IMR-90 (cell line): ENCODE results near the gene MSI2. TPM values are rescaled to one million over a fixed set of nuclear protein-coding genes. Genes with fewer than 3 reads are reported as not detected.

ENCODE experiments used
- ATAC-seq: fragments of 200-7000 bp; cut with Tn5 transposase; 2 replicates; pipeline ENCODE4 v1.9.1; 2020; ENCODE audit warnings: low read depth, mild to moderate bottlenecking, moderate library complexity
- BruUV-seq: library from RNA; stranded (reverse); fragments of 400-500 nt; replicated peaks from 2 replicates; lab custom pipeline; 2021; lab: Mats Ljungman, UMichigan
- CTCF ChIA-PET: fragments of 300-600 bp; formaldehyde crosslinking; extraction: SDS; loops from one replicate; lab custom pipeline; 2021; ENCODE audit warnings: antibody characterized with exemption; lab: Yijun Ruan, JAX
- POLR2A ChIA-PET: fragments of 300-600 bp; sonication (Branson Sonifier 250); formaldehyde crosslinking; loops from one replicate; lab custom pipeline; 2022; ENCODE audit warnings: antibody characterized with exemption; ENCODE audit not compliant: unreplicated experiment; lab: Charles Lee
- DNase-seq: peaks from one replicate; pipeline ENCODE4 v3.0.0; 2013
- H2AFZ ChIP-seq: replicated peaks from 2 replicates; pipeline ENCODE3; 2013; ENCODE audit warnings: low read length, mild to moderate bottlenecking; ENCODE audit not compliant: poor library complexity
- H2AK5ac ChIP-seq: 2 replicates; pipeline ENCODE4 v1.6.1; 2013; ENCODE audit warnings: low read depth, low read length, inconsistent platforms
- H2AK9ac ChIP-seq: replicated peaks from 2 replicates; pipeline ENCODE3; 2013; ENCODE audit warnings: mild to moderate bottlenecking, low read depth, low read length, moderate library complexity; ENCODE audit not compliant: poor library complexity
- H2BK120ac ChIP-seq: 2 replicates; pipeline ENCODE4 v1.6.1; 2013; ENCODE audit warnings: low read depth, low read length, inconsistent platforms
- H2BK15ac ChIP-seq: 3 replicates; pipeline ENCODE4 v1.6.1; 2013; ENCODE audit warnings: low read depth, low read length, inconsistent platforms
- H2BK20ac ChIP-seq: 2 replicates; pipeline ENCODE4 v1.6.1; 2013; ENCODE audit warnings: low read depth, mild to moderate bottlenecking, inconsistent platforms, low read length, moderate library complexity
- H2BK5ac ChIP-seq: 2 replicates; pipeline ENCODE4 v1.6.1; 2013; ENCODE audit warnings: mild to moderate bottlenecking, low read depth, low read length, inconsistent platforms; ENCODE audit not compliant: poor library complexity, severe bottlenecking
- H3K14ac ChIP-seq: replicated peaks from 2 replicates; pipeline ENCODE4 v1.6.1; 2013; ENCODE audit warnings: low read depth, low read length, inconsistent platforms
- H3K18ac ChIP-seq: 2 replicates; pipeline ENCODE4 v1.6.1; 2013; ENCODE audit warnings: low read depth, low read length, control low read depth
- H3K23ac ChIP-seq: 2 replicates; pipeline ENCODE4 v1.6.1; 2013; ENCODE audit warnings: low read depth, low read length, inconsistent platforms
- H3K27ac ChIP-seq: 2 replicates; pipeline ENCODE4 v1.5.1; 2013; ENCODE audit warnings: mild to moderate bottlenecking, control low read depth, low read length; ENCODE audit not compliant: insufficient read depth
- H3K27me3 ChIP-seq: 2 replicates; pipeline ENCODE4 v1.6.1; 2013; ENCODE audit warnings: low read length; ENCODE audit not compliant: control insufficient read depth, insufficient read depth
- H3K36me3 ChIP-seq: 2 replicates; pipeline ENCODE4 v1.6.1; 2013; ENCODE audit warnings: low read length, mixed read lengths; ENCODE audit not compliant: control insufficient read depth, insufficient read depth
- H3K4ac ChIP-seq: 2 replicates; pipeline ENCODE4 v1.6.1; 2013; ENCODE audit warnings: low read depth, low read length, inconsistent platforms
- H3K4me1 ChIP-seq: 2 replicates; pipeline ENCODE4 v1.6.1; 2013; ENCODE audit warnings: low read length, mixed read lengths; ENCODE audit not compliant: control insufficient read depth, insufficient read depth
- H3K4me2 ChIP-seq: 2 replicates; pipeline ENCODE4 v1.6.1; 2013; ENCODE audit warnings: low read depth, mild to moderate bottlenecking, control low read depth, low read length, moderate library complexity
- H3K4me3 ChIP-seq: 2 replicates; pipeline ENCODE4 v1.5.1; 2013; ENCODE audit warnings: low read depth, mild to moderate bottlenecking, control low read depth, low read length, moderate library complexity; ENCODE audit not compliant: insufficient read depth
- H3K56ac ChIP-seq: 2 replicates; pipeline ENCODE4 v1.6.1; 2013; ENCODE audit warnings: low read length, inconsistent platforms; ENCODE audit not compliant: insufficient read depth; ENCODE audit errors: extremely low read depth
- H3K79me1 ChIP-seq, 2 experiments: 2 replicates each; pipeline ENCODE4 v1.6.1; 2013; ENCODE audit warnings: low read length in 2 of 2, inconsistent platforms in 1 of 2, low read depth in 1 of 2
- H3K9ac ChIP-seq: 2 replicates; pipeline ENCODE4 v1.6.1; 2013; ENCODE audit warnings: low read depth, low read length, control low read depth
- H3K9me1 ChIP-seq: 2 replicates; pipeline ENCODE4 v1.6.1; 2013; ENCODE audit warnings: low read length, inconsistent platforms; ENCODE audit not compliant: insufficient read depth
- H3K9me3 ChIP-seq: 2 replicates; pipeline ENCODE4 v1.6.1; 2013; ENCODE audit warnings: low read length; ENCODE audit not compliant: control insufficient read depth, insufficient read depth
- H4K20me1 ChIP-seq: 2 replicates; pipeline ENCODE4 v1.6.1; 2013; ENCODE audit warnings: low read length, inconsistent platforms; ENCODE audit not compliant: insufficient read depth
- H4K5ac ChIP-seq: 2 replicates; pipeline ENCODE4 v1.6.1; 2013; ENCODE audit warnings: mild to moderate bottlenecking, low read depth, low read length, control low read depth
- H4K8ac ChIP-seq, 2 experiments: 2 replicates each; pipeline ENCODE4 v1.6.1; 2013; ENCODE audit warnings: low read depth in 2 of 2, low read length in 2 of 2, control low read depth in 1 of 2, inconsistent platforms in 1 of 2
- H4K91ac ChIP-seq: 2 replicates; pipeline ENCODE4 v1.6.1; 2013; ENCODE audit warnings: low read depth, low read length, inconsistent platforms; ENCODE audit not compliant: insufficient read depth
- BHLHE40 ChIP-seq: fragments of 150-350 bp; IDR thresholded peaks from 2 replicates; pipeline ENCODE4 v1.6.1; 2016; ENCODE audit warnings: mild to moderate bottlenecking, low read depth, low read length
- CEBPB ChIP-seq: IDR thresholded peaks from 2 replicates; pipeline ENCODE4 v1.6.1; 2012; ENCODE audit warnings: low read depth, low read length, improper control_type of control experiment
- CHD1 ChIP-seq: IDR thresholded peaks from 2 replicates; pipeline ENCODE4 v1.6.1; 2012; ENCODE audit warnings: low read depth, low read length, improper control_type of control experiment
- CTCF ChIP-seq: conservative IDR thresholded peaks from 2 replicates; pipeline ENCODE4 v1.5.1; 2012; ENCODE audit warnings: mild to moderate bottlenecking, low read depth, low read length, improper control_type of control experiment
- ELK1 ChIP-seq: fragments of 150-350 bp; IDR thresholded peaks from 2 replicates; pipeline ENCODE4 v1.6.1; 2016; ENCODE audit warnings: low read depth, mild to moderate bottlenecking, low read length, moderate library complexity, borderline replicate concordance
- FOS ChIP-seq: fragments of 150-350 bp; IDR thresholded peaks from 2 replicates; pipeline ENCODE4 v1.6.1; 2016; ENCODE audit warnings: low read depth, low read length
- MAFK ChIP-seq: IDR thresholded peaks from 2 replicates; pipeline ENCODE4 v1.6.1; 2012; ENCODE audit warnings: low read depth, low read length, improper control_type of control experiment
- MAZ ChIP-seq: IDR thresholded peaks from 2 replicates; pipeline ENCODE4 v1.6.1; 2012; ENCODE audit warnings: low read depth, mild to moderate bottlenecking, low read length, improper control_type of control experiment, moderate library complexity, borderline replicate concordance
- NFE2L2 ChIP-seq: fragments of 150-350 bp; IDR thresholded peaks from 2 replicates; pipeline ENCODE4 v1.6.1; 2016; ENCODE audit warnings: low read depth, mild to moderate bottlenecking, low read length
- RAD21 ChIP-seq: IDR thresholded peaks from 2 replicates; pipeline ENCODE4 v1.6.1; 2012; ENCODE audit warnings: low read length, improper control_type of control experiment
- SMC3 ChIP-seq: fragments of 150-350 bp; IDR thresholded peaks from 2 replicates; pipeline ENCODE4 v1.6.1; 2016; ENCODE audit warnings: low read depth, mild to moderate bottlenecking, antibody characterized with exemption, low read length, moderate library complexity
- USF2 ChIP-seq: fragments of 150-350 bp; IDR thresholded peaks from 2 replicates; pipeline ENCODE4 v1.6.1; 2017; ENCODE audit warnings: mild to moderate bottlenecking, antibody characterized with exemption, low read length, low read depth
- WGBS, 2 experiments: methylation state at CpG; one replicate each; pipeline versions ENCODE4 v1.1.5 to v1.1.7; 2013; ENCODE audit warnings: missing lambda C conversion rate in 2 of 2; ENCODE audit not compliant: insufficient read length in 1 of 2; ENCODE audit errors: extremely low coverage in 2 of 2; 5-methylcytosine and 5-hydroxymethylcytosine counted together
- dilution Hi-C: fragments of 300-500 bp; cut with HindIII; formaldehyde crosslinking; loops from one replicate; pipeline ENCODE4 v1.14.3; 2018; ENCODE audit warnings: low sequenced_read_pairs; ENCODE audit not compliant: unreplicated experiment
- in situ Hi-C: fragments of 300-500 bp; cut with MboI; formaldehyde crosslinking; loops from 3 replicates; pipeline ENCODE4 v1.14.3; 2019; ENCODE audit warnings: low sequenced_read_pairs, inconsistent platforms, mixed read lengths
- intact Hi-C: fragments of 100-400 bp; cut with micrococcal nuclease; formaldehyde crosslinking; loops from 2 replicates; pipeline ENCODE4 v1.10.0; 2022
- polyA plus RNA-seq, 3 experiments: library from polyadenylated mRNA; depleted of rRNA; stranded (reverse); fragments of >200 nt; gene quantifications; 2 replicates each; pipeline ENCODE4 v1.2.3, GENCODE V29; 2012; ENCODE audit warnings: low replicate concordance in 1 of 3
- total RNA-seq: library from RNA; depleted of rRNA; stranded (reverse); fragments of >200 nt; gene quantifications from 2 replicates; pipeline ENCODE4 v1.2.3, GENCODE V29; 2012

Gene MSI2
- total and polyA plus RNA-seq, 2 of the 4 experiments (the other 2 are of a cell fraction): 13.0 to 16.0 TPM

- peaks cover 19% of the 10 kb centered on the region for H3K9me1 ChIP-seq
- no peak overlapping the region for H3K27ac ChIP-seq
- H3K56ac ChIP-seq: no peak overlapping the region
- H2BK120ac ChIP-seq: 0 out of 2 replicates have a peak overlapping the region, but pooled peaks have one; percentile 14
- 29% methylated on average over 1 of the region's 13 CpGs; no CpG with 5 or more reads in 1 of the 2 experiments for WGBS, 2 experiments
- H3K36me3 ChIP-seq: no peaks in the 10 kb centered on the region
- peak overlapping the region; percentile 72 for H3K4me2 ChIP-seq
- H4K91ac ChIP-seq: peak overlapping the region; percentile 43; the same call in 1 of the 2 replicates
- peak overlapping the region; percentile 20 for H3K4ac ChIP-seq
- peaks cover 4 to 31% of the 10 kb centered on the region in 2 experiments; a peak in 3 of 4 replicates for H3K79me1 ChIP-seq
- 0 out of 2 replicates have a peak overlapping the region, but pooled peaks have one; percentile 10 for H4K5ac ChIP-seq
- H4K8ac ChIP-seq: peak overlapping the region in 1 of 2 experiments; percentile 6; a peak in 2 of 4 replicates
- dilution Hi-C loops (no loop called here), intact Hi-C loops (no loop called here), in situ Hi-C loops (no loop called here)
- H4K20me1 ChIP-seq: no peaks in the 10 kb centered on the region; the same call in 1 of the 2 replicates
- no peak for DNase-seq
- no peak overlapping the region for H2AK9ac ChIP-seq
- H2BK5ac ChIP-seq: no peak overlapping the region
- POLR2A ChIA-PET: no interaction called here
- peak overlapping the region; percentile 1; the same call in 1 of the 2 replicates for H2AK5ac ChIP-seq
- H3K9me3 ChIP-seq: no peaks in the 10 kb centered on the region
- CTCF ChIA-PET: interaction anchor here (1.0 to 1.3 kb wide), 3 partner anchors 12 to 243 kb away, joined by 3 to 10 read pairs (median 3); no protein-coding TSS in a partner anchor
- H3K9ac ChIP-seq: no peak overlapping the region
- no TSS peak for BruUV-seq
- no peak overlapping the region for H3K23ac ChIP-seq
- no peak for ATAC-seq
- H3K18ac ChIP-seq: peak overlapping the region; percentile 50; the same call in 1 of the 2 replicates
- H3K14ac ChIP-seq: peak overlapping the region; percentile 2; the same call in 1 of the 2 replicates
- H3K4me3 ChIP-seq: no peak overlapping the region
- peaks cover 34% of the 10 kb centered on the region for H3K4me1 ChIP-seq
- no peak overlapping the region; the same call in 2 of the 3 replicates for H2BK15ac ChIP-seq
- 0 out of 2 replicates have a peak overlapping the region, but pooled peaks have one; percentile 47 for H2BK20ac ChIP-seq
- H3K27me3 ChIP-seq: no peaks in the 10 kb centered on the region; the same call in 1 of the 2 replicates
- peak overlapping the region; percentile 10 for H2AFZ ChIP-seq
- TF ChIP-seq FOS: no peak
- TF ChIP-seq CEBPB: no peak
- TF ChIP-seq CTCF: no peak
- no peak for TF ChIP-seq MAFK
- no peak for TF ChIP-seq ELK1
- TF ChIP-seq MAZ: no peak
- no peak for TF ChIP-seq NFE2L2
- TF ChIP-seq SMC3: no peak
- TF ChIP-seq CHD1: no peak
- TF ChIP-seq RAD21: no peak
- no peak for TF ChIP-seq BHLHE40
- TF ChIP-seq USF2: no peak
Measured at GRCh38 chr17:57485916-57486881, 229.9 kb downstream of the MSI2 start.
